Activated CD4-positive, CD25-positive, alpha-beta regulatory T cell treated with anti-CD3 and anti-CD28 coated beads, Interleukin-2, amount 50 U/mL, for 16 hours (primary cell): Measurements from ENCODE around the gene SORCS2.

Experiments used
- DNase-seq: peaks from one replicate; pipeline ENCODE4 v3.0.0-alpha.2; 2020; ENCODE audit warnings: low read depth, low spot score

Gene SORCS2

DNA sequence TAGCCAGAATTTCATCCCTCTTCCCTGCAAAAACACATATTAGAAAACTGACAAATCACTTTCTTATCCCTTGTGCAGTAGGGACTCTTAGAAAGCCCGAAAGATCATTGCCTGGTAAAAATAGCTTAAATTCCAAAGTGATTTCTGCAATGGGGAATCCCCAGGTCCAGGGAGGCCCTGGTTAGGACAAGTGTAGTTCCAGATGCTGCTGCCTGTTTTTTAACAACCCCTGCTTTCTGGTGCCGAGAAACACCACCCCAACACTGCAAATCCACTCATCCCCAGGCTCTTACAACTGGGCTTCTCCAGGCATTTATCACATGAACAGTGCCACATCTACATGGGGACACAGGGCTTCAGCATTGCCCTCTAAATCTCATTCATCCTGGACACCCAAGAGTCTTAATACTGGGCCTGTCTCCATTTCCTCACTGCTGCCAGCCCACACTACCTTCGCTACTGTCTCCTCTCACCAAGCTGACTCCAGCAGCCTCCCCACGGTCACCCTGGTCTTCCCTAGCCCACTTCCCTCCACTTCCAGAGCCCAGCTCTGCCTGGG, 354.6 kb downstream of the SORCS2 start:
- no peak for DNase-seq

DNA sequence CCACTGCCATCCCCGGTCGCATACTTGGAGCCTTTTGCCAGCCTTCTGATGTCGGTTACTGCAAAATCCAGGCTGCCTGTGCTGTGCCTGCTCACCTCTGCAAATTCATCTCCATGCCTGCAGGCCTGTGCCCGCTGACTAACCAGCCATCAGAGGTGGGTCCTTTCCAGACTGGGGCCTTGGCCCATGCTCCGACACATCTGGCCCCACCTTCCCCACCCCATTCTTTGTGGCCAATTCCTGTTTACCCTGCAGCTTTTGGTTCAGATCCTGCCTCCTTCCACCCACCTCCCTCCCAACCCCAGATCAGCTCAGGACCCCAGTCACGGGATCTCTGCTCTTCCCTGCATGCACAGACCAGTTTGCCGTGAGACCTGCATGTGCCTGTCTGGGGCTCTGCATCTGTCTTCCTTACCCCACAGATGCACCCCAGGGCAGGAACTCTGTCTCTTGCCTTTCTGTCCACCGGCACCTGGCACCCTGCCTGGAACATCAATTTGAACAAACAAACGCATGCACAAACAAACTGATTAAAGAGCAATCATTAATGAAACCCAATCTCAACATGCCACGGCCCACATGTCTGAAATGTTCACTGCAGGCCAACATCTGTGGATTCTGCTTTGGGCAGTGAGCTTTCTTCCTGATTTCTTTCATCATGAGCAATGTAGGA, 355.2 kb downstream of the SORCS2 start:
- DNase-seq: no peak

DNA sequence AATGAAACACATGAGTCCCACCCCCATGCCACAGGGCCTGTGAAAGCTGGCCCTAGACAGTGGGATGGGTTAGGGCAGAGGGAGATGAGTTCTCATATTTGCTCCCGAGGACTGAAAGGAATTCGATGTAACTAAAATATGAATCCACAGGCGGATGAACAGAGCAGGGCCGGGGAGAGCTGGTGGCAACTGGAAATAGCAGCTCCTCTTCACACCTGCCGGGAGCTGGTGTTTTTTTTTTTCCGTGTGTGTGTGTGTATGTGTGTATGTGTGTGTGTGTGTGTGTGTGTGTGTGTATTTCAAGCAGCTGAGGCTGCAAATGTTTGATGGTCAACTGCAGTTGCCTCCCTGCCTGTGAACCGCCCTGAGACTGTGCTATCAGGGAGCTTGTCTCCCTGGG, 357.5 kb downstream of the SORCS2 start:
- no peak for DNase-seq

DNA sequence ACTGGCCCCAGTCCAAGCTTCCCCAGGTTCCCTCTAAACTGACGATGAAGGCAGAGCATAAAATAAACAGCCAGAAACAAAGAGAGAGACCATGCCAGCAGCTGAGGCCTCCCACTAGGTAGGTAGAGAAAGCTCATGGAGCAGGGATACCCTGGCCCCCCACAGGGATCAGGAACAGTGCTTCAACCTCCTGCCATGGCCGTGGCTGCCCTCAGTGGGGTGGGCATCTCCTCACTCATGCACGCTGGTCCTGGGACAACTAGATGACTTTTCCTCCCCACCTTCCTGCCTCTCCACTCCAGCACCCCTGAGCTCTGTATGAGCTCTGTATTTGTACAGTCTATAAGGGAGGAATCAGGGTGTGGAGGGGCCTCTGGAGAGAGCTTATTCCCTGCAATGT, 360.1 kb downstream of the SORCS2 start:
- no peak for DNase-seq

DNA sequence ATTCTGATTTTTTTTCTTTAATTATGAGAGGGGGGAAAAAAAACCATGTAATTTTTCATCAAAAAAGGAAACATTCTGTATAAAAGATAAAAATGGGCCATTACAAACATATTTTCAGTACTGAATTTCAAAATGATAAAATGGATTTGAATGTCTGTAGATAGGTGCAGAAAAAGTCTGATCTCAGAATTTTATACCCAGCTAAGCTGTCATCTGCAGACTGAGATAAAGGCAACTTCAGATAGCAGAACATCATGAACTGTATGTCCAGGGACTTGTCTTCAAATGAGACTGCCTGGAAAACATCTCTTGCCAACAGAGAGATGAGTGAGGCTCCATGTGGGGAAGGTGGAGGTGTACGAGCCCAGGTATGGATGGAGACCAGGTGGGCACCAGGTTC, 360.9 kb downstream of the SORCS2 start:
- DNase-seq: no peak

DNA sequence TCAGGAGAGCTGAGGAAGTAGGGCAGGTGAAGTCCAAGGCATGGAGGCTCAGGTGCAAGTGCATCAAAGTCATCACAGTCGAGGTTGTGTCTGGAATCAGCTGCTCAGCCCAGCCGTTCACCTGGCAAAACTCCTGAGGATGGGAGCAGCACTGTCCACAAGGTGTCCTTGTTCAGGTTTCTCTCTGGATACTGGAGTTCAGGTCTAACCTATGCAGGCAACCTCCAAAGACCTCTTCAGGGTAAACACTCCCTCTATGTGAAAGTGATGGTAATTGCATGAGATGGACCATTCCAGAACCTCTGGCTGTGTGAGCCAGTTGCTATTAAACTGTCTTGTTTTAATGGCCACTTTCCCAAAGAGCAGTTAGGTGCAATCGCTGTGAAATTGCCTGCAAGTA, 362.6 kb downstream of the SORCS2 start:
- no peak for DNase-seq

DNA sequence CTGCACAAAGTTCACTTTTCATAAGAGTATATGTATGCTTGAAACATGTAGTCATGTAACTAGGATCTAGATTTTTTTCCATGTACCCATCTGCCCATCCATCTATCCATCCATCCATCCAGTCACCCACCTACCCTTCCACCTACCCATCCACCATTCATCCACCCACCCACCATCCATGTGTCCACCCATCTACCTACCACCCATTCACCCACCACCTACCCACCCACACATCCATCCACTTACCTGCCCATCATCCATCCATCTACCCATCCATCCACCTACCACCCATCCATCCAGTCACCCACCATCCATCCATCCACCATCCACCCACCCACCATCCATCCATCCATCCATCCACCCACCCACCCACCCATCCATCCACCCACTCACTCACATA, 364.2 kb downstream of the SORCS2 start:
- no peak for DNase-seq

DNA sequence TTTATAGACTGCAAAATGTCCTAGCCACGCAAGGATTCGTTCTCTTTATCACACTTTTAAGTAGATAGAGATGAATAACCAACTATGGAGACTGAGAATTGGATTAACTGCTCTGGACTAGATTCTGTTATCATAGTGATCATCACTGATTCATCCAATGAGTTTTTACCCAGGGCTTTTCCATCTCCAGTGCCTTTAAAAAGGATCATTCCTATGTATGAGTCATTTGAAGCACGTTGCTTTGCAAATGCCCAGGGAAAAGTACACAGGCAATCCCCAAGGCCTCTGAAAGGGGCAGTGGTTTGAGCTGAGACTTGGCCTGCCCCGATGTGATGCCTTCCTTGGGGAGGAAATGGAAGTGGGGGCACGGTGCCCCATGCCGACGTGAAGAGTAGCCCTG, 365.1 kb downstream of the SORCS2 start:
- no peak for DNase-seq

DNA sequence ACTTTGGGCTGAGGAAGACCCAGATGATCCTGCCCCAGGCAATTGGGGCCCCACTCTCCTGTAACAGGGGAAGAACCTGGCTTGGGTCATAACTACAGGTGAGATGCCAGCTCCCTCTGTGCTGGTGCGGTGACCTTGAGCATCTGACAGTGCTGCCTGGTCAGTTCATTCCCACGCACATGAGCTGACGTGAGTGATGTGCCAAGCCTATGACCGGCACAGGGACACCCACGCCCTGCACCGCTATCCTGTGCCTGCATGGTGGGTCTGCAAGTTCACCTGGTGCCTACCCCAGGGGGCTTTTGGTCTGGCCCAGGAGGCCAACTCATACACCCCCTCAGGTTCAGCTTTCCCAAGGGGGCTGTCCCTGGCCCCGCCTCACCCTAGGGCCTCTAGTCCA, 366.1 kb downstream of the SORCS2 start:
- no peak for DNase-seq

DNA sequence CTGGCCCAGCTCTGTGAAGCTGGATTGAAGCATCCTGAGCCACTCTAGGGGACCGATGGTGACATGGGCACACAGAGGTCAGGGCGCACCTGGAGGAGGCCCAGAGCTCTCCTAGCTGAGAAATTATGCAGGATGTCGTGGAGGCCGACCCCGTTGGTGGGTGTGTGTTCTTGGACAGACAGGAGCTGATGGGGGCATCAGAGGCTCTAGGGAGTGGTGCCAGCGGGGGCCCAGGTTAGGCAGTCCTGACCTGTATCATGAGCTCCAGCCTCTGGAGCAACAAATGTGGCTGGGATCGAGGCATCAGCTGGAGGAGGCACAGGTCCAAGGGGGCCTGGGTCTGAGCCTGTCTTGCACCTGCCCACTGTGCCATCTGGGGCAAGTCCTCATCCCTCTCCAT, 367.0 kb downstream of the SORCS2 start:
- no peak for DNase-seq

DNA sequence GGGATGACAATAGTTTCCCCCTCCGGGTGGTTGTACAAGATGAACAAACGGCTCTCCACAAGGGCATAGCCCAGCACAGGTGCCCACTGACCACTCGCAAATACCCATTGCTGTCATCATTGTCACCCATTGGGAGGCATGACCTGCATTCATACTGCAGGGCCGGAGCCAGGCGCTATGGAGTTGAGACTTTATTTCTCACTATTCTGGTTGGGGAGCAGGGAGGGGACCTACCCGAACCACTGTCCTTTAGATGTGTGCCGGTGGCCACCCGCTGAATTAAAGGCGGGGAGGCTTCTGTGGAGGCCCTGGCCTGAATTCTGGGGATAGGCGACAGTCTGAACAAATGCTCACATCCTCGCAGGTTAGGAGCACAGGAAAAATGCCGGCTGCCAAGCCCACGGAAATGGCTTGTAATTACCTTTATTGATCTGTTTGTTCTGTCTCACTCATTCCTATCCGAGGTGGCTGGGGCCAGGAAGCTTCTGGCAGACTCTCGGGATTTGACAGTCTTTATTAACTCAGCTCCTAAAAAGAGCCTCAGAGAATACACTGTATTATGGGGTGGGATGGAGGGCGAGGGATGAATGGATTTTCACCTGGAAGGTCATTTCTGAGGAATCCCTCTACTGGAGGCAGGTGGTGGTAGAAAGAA, 367.5 kb downstream of the SORCS2 start:
- DNase-seq: no peak

DNA sequence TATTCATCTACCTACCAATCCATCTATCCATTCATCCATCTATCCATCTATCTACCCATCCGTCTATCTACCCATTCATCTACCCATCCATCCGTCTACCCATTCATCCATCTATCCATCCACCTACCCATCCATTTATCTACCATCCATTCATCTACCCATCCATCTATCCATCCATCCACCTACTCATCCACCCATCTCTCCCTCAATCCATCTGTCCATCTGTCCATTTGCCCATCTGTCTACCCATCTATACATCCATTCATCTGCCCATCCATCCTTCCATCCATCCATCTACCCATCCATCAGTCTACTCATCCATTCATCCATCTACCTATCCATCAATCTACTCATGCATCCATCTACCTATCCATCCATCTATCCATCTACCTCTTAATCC, 369.2 kb downstream of the SORCS2 start:
- no peak for DNase-seq

DNA sequence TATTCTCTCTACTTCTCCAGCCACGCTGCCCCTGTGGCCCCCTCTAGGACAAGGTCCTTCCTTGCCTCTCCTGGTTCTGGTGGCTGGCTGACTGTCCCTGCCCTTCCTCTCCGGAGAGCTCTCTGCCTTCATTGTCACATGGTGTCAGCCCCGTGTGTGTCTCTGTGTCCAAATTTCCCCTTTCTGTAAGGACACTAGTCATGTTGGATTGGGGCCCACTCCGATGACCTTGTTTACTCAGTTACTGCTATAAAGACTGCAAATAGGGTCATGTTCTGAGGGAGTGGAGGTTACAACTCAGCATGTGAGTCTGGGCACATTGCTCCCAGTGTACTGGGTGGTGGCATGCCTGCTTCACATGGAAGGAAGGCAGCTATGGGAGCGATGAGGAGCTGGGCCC, 371.9 kb downstream of the SORCS2 start:
- no peak for DNase-seq

DNA sequence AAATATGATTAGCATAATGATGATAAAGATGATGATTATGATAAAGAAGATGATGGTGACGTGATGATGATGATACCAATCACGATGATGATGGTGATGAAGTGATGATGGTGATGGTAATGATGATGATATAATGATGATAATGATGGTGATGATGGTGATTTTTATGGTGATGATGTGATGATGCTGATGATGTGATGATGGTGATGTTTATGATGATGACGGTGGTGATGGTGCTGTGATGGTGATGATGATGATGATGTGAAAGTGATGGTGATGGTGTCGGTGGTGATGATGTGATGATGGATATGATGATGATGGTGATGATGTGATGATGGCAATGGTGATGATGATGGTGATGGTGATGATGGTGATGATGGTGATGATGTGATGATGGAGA, 373.1 kb downstream of the SORCS2 start:
- no peak for DNase-seq

DNA sequence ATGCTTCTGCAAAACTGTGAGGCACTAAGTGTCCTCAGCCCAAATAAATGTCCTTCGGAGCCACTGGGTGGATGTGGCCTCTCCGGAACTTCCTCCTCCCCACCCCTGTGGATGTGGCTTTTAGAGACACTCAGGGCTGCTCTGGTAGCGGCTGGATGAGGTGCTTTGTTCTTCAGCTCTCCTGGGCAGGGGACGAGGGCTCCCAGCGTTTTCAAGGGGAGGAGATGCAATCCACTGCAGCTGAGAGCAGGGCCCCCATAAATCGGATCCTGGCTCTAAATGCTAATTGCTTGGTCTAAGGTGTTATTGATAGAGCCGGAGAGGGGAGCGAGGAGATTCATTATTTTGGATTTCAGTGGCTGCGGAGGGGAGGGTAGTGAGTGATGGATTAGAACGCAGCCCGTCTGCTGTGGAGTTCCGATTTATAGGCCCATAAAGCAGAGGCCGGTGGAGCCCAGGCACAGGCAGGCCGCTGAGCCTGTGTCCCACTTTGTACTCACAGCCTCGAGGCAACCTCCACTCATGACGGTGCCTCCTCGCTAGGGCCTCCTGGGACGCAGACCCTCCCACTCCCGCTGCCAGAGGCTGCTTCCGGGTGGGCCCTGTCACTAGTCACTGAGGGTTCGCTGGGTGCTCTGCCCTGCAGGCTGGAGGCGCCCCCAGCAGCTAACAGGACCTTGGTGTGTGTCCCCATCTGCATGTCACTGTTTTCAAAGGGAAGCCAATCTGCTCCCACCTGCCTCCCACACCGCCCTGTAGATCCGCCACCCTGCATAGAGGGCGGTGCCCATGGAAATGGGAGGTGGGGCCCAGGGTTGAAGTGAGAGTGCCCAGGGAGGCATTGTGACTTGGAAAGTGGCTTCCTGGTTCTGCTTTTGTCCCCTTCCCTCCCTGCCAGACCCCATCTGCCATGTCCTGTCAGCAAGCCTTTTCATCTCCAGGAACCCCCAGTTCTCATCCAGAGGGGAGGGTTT, 377.8 kb downstream of the SORCS2 start:
- no peak for DNase-seq

DNA sequence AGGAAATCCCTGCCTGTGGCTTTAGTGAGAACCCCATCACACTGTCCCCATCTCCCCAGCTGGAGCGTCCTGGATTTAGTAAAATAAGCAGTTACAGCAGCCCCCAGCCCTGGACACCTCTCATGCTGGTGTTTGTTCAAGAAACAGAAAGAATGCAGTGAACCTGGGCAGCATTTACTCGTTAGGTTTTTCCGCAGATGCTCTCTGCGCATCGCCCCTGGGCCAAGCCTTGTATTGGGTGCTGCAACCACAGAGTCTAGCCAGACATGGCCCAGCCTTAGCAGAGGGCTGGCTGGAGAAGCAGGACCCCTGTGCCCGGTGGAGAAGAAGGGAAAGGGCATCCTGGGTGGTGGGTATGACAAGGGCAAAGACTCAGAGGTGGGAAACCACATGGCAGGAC, 378.7 kb downstream of the SORCS2 start:
- no peak for DNase-seq

DNA sequence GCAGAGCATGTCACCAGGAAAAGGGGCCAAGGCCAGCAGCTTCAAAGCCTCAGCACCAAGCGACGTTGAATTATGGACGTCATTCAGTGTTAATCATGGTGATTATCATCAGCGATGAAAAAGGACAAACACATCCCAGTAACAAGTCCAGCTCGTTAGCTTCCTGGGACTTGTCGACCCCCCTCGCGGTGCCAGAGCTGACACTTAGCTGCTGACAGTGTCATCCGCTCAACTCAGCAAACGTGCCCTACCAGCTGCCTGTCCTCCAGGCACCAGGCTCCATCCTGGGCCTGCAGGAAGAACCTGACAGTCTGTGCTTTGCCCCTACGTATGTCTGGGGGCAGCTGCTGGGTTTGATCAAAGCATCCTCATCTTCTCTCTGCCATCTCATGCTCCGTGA, 379.4 kb downstream of the SORCS2 start:
- DNase-seq: no peak

DNA sequence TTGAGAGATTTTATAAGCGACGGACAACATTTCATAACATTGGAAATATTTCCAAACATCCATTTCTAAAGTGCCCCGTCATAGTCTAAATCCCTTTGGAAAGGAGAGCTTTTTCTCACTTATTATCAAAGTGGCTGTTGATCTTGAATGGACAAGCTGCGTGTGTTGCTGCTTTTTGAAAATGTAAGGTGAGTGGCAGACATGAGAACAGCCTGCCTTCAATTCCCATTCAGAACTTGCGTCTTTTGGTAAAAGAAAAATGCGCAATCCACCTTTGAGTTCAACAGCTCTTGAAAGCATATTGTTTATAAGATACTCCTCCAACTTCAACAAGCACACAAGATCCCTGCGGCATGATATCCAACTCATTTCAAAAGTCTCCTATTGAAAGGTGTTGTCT, 380.6 kb downstream of the SORCS2 start:
- DNase-seq: no peak

DNA sequence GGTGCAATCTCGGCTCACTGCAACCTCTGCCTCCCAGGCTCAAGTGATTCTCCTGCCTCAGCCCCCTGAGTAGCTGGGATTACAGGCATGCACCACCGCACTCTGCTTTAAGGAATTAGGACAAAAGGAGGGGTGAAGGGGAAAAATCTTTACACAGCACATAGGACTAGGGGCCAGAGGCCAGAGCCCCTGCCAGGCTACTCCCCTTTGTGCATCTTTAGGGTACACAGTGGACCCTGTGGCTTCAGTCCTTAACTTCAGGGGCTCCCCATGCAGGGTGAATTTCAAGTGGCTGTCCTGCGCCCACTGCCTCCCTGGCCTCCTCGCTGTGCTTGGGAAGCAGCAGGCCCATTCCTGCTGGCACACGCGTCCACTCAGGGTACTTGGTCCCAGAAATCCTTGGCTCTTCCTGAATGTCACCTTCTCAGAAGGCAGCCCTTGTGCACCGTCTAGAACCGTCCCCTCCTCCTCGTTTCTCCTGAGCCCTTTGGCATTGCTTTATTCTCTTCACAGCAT, 381.3 kb downstream of the SORCS2 start:
- DNase-seq: no peak

DNA sequence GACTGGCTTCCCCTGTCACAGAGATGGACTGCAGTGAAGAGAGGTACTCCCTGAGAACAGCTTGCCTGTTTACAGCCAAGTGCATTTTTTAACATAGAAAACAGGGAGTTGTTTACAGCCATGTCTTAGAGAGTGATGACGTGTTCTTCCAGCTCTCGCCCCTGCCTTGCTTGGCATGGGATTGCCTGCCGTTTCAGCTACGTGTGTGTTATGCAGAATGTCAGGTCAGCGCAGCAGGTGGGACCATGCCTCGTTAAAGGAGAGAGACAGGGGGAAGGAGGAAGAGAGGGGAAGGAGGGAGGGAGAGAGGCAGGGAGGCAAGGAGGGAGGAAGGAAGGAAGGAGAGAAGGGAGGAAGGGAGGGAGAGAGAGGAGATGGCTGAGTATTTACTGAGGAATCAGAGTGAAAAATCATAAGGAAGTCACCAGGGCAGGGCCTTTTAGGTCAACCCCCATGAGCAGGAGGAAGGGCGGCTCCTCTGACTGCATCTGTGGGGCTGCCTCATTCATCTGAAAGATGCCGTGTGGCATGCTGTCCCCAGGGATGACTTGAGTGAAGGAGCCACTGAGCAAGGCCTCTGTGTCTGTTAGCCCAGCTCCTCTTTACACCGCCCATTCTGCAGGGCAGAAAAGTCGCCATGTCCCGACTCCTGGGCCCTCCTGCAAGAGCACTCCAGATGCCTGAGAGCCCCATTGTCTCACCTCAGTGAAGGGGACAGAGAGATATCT, 382.1 kb downstream of the SORCS2 start:
- no peak for DNase-seq

DNA sequence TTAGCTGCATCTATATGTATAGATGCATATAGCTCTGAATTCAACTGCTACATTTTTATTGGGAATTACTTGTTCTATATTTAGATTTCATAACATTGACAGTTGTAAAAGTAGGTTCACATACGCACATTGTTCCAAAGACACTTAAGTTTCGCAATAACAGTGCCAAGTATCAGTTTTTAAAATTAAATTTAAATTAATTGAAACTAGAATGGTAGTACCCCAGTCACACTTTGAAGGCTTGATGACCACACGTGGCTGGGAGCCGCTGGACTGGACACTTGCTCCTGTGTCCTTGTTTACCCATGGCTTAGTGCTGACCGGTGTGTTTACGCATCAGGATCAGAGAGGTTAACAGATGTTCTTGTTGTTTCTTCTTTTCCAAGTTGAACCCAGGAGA, 383.1 kb downstream of the SORCS2 start:
- no peak for DNase-seq
